Renal cortical epithelial cell (primary cell): ENCODE data around the gene VASH1. TPM values are rescaled to one million over a fixed set of nuclear protein-coding genes. Genes with fewer than 3 reads are reported as not detected.
A peak's percentile ranks its signal among the peaks of the same experiment; 100 is the strongest.

Experiments
- DNase-seq: peaks from one replicate; pipeline ENCODE4 v3.0.0-alpha.2; 2011; ENCODE audit warnings: low read depth
- total RNA-seq: library from RNA; depleted of rRNA; stranded (reverse); fragments of >200 nt; gene quantifications from 2 replicates; pipeline ENCODE4 v1.2.3, GENCODE V29; 2014

The VASH1 gene
- total RNA-seq, 1 donor from 2014 or later: 8.5 TPM

DNA sequence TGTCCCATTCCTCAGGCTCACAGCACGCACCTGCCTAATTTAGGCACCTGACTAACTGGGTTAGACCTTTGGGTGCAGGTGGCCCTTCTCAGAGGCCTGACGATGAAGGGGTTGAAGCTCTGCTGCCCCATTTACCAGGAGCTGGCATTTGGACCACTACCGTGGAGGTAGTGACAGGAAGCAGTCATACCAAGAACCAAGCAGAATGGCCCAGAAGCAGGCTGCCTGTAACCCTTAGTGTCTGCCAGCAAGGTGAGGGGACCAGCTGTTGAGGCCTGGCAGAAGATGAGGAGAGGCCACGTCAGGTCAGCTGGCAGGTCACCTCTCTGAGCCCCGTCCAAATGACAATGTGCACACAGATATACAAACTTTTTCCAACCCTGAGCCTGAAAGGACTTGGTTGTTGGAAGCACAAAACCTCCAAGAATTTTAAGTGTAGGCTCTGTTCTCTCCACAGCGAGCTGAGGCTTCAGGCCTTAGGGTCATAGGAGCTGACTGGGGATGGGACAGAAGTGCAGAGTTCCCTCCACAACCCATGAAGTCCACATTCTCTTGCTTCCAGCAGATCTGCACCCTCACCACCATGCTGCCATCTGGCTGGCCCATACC is 23.1 kb downstream of the VASH1 start:
- no peak for DNase-seq

DNA sequence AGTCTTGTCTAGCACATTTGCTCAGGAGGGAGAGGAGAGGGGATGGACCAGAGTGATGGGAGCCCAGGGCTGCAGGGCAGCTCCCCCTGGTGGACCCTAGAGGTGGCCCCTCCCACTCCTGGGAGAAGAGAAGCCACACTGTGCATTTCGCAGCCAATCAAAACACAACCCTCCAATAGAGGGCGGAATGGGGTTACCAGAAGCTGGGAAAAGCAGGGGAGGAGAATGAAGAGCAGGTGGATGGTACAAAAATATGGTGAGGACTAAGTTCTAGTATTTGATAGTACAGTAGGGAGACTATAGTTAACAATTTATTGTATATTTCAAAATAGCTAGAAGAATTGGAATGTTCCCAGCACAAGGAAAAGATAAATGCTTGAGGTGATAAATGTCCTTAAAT is 23.6 kb downstream of the VASH1 start:
- peak; percentile 50 for DNase-seq

DNA sequence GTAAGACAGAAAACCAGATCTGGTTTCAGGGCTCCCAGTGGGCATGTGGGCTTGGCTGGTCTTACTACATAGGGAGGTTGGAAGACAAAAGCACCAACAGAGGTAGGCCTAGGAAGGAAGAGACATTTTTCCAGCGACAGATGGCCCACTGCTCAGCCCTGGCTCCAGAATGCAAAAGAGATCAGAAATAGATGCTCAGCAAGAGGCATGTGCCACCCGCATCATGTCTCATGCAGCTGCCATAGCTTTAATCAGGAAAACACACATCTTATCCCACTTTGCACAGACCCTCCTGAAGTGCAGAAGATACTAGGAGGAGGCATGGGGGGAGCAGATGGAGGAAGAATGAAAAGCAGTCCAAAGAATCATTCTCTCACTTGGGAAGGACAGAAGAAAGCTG is 25.3 kb downstream of the VASH1 start:
- DNase-seq: no peak

DNA sequence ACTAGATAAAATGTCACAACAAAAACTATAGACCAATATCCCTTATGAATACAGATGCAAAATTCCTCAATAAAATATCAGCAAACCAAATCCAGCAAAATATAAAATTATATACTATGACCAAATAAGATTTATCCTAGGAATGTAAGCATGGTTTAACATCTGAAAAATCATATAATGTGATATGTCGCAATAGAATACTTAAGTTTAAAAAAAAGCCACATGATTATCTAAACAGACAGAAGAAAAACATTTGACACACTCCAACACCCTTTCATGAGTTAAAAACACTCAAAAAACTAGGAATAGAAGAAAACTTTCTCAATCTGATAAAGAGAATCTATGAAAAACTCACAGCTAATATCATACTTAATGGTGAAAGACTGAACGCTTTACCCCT is 31.2 kb downstream of the VASH1 start:
- no peak for DNase-seq

DNA sequence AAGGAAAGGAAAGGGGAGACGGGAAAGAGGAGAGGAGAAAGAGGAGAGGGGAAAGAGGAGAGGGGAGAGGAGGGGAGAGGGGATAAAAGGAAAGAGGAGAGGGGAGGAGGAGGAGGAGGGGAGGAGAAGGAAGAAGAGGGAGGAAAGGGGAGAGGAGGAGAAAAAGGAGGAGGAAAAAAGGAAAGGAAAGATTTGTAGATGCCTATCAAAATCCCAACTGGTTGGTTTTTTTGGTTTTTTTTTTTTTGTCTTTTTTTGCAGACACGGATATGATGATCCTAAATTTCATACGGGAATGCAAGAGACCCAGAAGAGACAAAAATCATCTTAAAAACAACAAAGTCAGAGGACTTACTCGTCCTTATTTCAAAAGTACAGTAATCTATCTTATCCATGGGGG is 32.1 kb downstream of the VASH1 start:
- DNase-seq: no peak

DNA sequence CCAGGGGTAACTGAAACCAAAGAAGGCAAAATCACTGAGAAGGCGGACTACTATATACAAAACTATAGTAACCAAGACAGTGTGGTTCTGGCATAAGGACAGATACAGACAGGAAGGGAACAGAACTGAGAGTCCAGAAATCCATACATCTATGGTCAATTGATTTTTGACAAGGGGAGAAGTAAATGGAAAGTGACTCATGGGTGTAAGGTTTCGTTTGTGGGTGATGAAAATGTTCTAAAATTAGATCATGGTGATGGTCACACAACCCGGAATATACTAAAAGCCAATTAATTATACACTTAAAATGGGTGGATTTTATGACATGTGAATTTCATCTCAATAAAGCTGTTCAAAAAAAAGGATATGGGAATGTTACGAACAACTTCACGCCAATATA is 32.7 kb downstream of the VASH1 start:
- no peak for DNase-seq

DNA sequence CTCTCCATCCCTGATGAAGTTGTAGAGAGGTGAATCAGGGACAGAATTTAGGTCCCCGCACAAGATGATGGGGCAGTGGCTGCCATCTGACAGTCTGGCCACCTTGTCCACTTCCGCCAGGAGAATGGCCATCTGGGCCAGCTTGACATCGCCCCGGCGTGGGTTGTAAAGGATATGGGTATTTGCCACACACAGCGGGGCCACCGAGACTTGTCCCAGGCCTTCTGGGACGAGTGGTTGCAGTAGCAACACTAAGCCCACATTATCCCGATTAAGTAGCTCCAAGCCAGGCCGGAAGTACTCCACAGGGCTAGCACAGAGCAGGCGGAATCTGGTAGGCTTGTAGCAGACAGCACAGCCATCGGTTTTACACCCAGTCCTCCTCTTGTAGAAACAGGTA is 45.2 kb downstream of the VASH1 start:
- no peak for DNase-seq

DNA sequence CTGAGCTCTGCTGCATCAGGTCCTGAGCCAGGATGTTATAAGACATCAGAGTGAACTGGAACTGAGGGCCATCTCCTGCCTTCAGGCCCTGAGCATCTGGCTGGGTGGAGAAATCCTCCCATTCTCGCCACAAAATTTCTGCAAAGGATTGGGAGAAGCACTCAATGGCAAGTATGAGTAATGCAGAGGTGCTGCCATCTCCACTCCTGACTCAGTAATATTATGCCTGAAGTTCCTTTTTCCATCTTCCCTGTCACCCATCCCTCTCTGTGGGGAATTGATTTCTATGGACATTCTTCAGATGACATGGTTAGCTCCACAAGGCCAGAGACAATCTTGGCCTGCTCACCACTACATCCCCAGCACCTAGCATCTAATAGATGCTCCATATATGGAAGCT is 46.7 kb downstream of the VASH1 start:
- DNase-seq: no peak

DNA sequence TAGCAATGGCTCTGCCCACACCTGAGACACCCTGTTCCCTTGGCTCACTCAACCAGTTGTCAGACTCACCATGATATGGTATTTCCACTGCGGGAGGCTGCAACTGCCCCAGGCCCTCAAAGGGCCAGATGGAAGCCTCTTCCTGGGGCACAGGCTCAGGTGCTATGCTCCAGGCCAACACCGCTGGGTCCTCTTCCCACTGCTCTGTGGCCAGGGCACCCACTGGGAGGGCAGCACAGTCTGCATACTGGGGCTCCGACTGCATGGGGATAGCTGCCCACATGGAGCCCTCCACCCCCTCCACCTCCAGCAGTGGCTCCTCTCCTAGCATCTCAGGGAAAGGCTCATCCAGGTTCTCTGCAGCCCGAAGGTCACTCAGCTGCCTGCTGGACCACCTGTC is 47.7 kb downstream of the VASH1 start:
- no peak for DNase-seq

DNA sequence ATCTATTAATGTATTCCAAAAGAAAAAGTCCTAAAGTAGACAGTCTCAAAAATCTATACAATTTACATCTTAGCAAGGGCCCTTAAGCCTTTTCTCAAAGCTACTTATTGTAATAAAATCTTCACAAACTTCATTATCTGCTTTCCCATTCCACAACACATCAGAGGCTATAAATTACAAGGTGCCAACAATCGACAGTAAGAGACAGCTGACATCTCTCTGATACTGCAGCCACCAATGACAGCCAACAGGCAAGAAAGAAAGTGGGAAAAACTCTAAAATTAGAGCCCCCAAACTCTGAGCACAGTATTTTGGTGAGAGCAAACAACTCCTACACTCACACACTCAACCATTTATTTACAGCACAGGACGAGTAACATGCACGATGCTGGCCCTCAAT is 49.3 kb downstream of the VASH1 start:
- no peak for DNase-seq

DNA sequence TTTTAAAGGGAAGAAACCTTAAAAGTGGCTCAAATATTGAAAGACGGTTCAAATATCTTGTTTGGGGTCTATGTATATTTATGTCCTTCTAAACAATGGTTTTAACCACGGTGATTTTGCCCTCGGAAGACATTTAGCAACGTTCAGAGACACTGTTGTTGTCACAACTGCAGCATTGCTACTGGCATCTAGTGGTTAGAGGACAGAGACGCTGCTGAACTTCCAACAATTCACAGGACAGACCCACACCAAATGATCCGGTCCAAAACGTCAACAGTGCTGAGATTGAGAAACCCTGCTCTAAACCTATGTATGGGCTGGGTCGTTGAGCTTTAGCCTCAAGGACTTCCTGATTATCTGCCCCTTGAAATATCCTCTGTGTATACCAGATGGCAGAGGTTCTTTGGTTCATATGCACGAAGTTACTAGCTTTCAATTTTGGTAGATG is 49.7 kb downstream of the VASH1 start:
- DNase-seq: peak; percentile 39

DNA sequence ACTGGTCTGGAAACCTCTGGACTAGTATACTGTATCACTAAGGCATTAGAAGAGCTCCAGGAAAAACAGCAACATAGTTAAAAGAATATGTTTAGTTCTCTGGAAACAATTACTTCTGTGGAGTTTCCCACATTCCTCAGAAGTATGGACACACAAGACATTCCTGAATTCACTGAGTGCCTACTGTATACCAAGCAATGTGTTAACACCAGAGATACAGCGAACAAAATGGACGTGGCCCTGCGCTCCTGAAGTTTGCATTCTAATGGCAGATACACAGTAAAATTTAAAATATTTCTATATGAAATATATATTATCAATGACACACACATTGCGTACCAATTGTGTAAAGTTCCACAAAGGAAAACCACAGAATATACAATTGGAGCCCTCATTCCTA is 50.3 kb downstream of the VASH1 start:
- peak; percentile 56 for DNase-seq

DNA sequence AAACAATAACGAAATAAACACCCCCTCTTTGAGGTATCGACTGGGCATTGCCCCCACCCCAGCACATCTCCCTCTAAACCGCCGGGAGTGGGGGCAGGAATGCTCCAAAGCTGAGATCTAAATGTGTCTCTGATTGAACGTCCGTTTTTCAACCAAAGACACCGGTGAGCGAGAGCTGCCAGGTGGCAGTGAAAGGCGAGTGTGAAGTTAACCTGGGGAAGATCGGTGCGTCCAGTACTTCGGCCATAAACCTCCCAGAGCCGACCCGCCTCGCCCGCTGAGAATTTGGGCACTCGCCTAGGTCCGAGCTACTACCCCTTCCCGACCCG is 50.8 kb downstream of the VASH1 start:
- DNase-seq: no peak

DNA sequence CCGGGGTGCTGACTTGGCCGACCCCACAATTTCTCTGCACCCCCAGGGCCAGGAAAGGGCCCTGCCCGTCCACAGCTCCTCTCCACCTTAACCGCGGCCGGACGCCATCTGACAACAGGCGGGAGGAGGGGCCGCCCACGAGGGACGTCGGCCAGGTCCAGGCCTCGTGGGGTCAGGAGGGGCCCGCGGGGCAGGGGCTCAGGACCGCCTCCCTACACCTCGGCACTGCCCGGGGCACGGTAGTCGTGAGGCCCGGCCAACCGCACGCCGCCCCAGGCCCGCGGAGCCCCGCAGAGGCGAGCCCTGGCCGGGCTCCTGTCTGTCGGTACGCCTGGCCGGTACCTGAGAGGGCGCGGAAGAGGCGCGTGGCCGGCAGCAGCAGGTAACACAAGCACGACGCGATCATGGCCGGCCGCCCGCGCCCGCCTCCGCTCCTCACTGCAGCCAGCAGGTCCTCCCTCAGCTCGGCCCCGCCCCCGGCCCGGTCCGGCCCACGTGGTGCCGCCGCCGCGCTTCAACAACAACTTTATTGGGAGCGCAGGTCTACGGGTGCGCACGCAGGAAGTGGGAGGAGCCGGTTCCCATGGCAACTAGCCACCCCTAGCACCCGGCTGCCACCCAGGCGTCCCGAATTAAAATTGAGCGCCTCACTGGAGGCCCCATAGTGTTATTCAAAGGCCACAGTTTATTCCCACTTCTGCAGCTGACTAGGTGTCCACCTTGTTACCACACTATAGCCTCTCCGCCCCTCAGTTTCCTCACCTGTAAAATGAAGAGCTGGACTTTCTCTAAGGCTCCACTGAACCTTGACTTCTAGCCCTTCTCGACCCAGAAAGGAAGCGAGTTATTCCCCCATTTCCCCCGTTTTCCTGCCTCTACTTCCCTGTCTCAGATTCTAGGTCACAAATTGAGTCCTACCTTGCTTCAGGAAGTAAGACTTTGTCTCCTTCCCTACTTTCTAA is 51.4 kb downstream of the VASH1 start, which contains the start of gene ANGEL1:
Gene ANGEL1, minus strand, starts transcription at position 461 of the 962 bp plus-strand sequence. Its CDS starts 55 bp downstream, at position 406.
- DNase-seq: peak; percentile 73

DNA sequence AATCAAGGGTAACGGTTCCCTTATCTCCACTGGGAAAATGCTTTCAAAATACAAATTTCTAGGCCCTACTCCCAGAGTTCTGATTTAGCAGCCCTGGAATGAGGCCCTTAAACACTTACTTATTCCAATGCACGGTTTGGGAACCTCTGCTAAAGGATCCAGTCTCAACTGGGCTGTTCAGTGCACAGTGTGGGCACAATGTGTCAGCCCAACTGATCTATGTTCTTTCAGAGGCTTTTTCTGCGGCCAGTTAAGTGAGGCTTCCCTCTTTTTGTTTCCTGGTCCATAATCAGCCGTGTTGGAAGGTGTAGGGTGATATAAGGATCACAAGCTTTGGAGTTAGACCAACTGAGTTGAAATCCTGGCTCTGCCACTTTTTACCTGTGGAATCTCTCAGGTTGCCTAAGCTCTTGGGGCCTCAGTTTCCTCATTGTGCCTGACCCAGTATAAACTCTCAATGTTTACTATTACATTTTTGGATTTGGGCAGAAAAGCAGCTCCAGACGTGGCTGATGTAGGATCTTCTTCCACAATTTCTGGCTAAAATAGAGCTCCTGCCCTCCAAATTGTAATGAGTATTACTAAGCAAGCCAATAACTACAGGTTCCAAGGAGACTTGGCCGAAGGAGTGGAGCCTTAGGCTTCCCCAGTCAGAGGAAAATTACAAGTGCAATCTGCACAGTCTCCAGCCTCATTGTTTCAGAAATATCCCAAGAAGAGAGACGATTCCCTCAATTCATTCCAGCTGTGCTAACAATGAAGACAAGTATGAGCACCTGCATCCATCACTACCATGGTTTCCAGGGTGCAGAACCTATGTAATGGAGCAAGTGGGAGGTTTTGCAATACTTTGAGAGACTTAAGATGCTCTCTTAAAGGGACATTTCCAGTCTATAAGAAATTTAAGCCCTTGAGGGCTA is 53.7 kb downstream of the VASH1 start:
- DNase-seq: no peak

DNA sequence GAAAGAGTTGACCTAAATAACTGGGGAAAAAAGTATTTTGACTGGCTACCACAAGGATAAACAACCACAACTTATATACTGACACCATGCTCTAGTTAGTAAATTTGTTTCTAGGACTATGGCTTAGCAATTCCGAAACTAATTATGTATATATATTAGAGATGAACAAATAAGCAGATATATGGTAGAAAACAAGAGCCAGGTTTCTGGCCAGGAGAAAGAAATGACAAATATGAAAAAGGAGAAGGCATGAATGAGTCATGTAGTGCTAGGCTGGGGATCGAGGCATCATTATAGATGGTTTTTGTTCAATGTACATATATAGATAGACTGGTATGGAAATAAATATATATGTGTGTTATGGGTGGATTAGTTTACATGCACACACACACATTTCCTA is 59.4 kb downstream of the VASH1 start:
- DNase-seq: no peak

DNA sequence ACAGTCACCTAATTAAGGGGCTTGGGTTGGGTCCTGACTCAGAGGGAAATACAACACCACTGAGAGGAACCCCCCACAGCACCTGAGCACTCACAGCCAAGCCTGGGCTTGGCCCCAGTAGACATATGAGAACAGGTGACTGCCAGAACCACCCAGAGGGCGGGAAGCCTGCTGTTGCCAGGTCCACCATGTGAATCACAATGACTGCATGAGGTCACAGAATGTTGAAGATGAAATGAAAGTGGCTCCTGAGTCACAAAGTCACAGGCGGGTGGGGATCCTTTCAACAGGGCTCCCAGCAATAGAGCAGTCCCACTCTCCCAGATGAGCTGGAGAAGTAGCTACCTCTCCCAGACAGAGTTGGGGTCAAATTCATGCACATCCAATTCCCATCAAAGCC is 64.9 kb downstream of the VASH1 start, which contains the start of gene LRRC74A:
Gene LRRC74A, plus strand, starts transcription at position 287 of the 400 bp plus-strand sequence. CDS start 290 bp downstream, outside the sequence.
- DNase-seq: no peak

DNA sequence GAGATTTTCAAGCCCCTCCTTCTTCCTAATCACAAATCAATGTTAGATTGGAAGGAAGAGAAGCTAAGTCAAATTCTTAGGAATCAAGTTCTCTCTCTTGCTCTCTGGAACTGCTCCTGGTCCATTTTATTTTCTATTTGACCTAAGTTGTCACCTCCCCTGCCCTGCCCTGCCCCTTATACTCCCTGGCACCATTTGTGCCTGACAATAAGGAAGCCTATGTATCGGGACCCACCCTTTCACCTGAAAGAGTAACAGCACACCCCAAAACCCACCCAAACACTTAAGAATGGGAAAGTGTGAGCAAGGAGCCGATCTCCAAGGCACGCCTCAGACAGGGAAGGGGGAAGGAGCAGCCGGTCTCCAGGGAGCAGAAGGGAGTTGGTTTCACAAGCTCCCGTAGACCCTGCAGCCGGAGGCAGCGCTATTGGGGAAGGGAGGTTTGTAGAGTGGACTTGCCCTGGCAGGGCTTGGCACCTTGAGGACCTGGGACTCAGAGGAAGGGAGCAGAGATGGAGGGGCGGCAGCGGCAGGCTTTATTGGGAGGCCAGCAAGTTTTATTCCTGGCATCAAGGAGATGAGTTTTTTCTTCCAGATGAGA is 66.5 kb downstream of the VASH1 start:
- DNase-seq: no peak

DNA sequence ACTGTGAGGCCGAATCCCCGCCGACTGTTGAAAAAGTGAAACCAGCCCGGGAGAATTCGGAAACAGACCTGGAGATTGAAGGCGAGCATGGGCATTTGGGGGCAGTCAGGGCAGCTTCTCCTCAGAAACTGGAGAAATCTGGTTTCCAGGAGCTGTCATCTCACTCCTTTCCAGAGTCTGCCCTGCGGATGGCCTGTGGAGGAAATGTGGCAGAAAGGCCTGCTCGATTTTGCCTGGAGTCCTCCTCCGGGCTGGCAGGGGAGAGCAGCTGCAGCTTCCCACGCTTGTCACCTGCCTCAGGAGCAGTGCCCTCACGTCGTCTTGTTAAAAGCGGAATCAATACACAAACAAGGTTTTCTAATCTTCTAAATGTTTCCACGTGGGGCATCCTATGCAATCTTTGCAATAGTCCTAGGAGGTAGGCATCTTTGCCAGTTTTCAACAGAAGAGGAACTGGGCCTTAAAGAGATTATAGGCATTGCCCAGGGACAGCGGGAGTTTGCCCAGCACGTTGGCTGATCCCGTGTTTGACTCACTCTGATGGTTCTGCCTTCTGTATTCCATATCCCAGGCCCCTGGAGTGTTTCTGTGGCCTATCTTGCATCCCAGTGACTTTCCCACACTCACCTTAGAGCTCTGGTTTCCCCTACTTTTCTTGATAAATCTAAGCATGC is 67.2 kb downstream of the VASH1 start:
- no peak for DNase-seq

DNA sequence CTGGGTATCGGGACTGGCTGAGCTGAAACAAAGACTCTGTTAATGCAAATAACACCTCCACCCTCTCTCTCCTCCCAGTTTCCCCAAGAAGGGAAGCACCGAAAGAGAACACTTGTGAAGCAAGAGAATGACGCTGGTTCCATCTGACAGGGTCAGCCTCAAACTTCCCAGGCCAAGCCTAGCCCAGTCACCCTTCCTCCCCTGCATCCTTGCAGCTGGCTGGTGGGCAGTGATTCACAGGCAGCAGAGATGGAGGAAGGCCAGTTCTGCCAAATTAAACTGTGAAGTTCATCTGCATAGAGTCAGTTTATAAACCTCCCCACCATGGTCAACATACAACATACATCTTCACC is 67.7 kb downstream of the VASH1 start:
- DNase-seq: no peak
